Measurements from ENCODE around the gene RRP1. TPM values are rescaled to one million over a fixed set of nuclear protein-coding genes. Genes with fewer than 3 reads are reported as not detected.

The RRP1 gene
- total RNA-seq, 4 donors from 2014 or later = 19.5 to 43.2 (median 25.5) TPM

- no peak overlapping the region for H3K4me3 ChIP-seq (ENCODE audit: low read depth, poor library complexity, severe bottlenecking)
- WGBS, 2 donors = 87 to 88% methylated on average over 25 to 28 of the region's 34 CpGs
- no peak for TF ChIP-seq CTCF (IDR thresholded peaks at IDR 0.05)
- TF ChIP-seq POLR2A (IDR thresholded peaks at IDR 0.05) = no peak
- DNase-seq (ENCODE audit: low spot score in 2 of 2) = no peak
- intact Hi-C loops (cut with DNase I; ENCODE audit: low total_unique reads) = loop anchor here (2.0 to 10.0 kb wide), 2 partner anchors 76 to 792 kb away; partner anchors contain the start of gene PKNOX1
Observed at GRCh38 chr21:43766734-43767497, 22.5 kb upstream of the RRP1 start.

- WGBS, 2 donors = 91 to 93% methylated on average over 15 of the region's 15 CpGs
- TF ChIP-seq CTCF (IDR thresholded peaks at IDR 0.05) (no peak), POLR2A (IDR thresholded peaks at IDR 0.05) (no peak)
- intact Hi-C loops (cut with DNase I; ENCODE audit: low total_unique reads) = loop anchor here (2.0 to 10.0 kb wide), 2 partner anchors 75 to 793 kb away; partner anchors contain the start of gene PKNOX1
- DNase-seq (ENCODE audit: low spot score in 2 of 2) = no peak
- H3K4me3 ChIP-seq (ENCODE audit: low read depth, poor library complexity, severe bottlenecking) = no peak overlapping the region
Observed at GRCh38 chr21:43767498-43767983, 21.8 kb upstream of the RRP1 start.

- 55 to 56% methylated on average over 34 of the region's 34 CpGs for WGBS, 2 donors
Observed at GRCh38 chr21:43767984-43768867, 21.2 kb upstream of the RRP1 start.

GRCh38 chr21:43768868-43769167 lies 20.6 kb upstream of the RRP1 start:
- H3K4me3 ChIP-seq (ENCODE audit: low read depth, poor library complexity, severe bottlenecking) = no peak overlapping the region
- WGBS, 2 donors = 72 to 81% methylated on average over 8 of the region's 8 CpGs
- DNase-seq (ENCODE audit: low spot score in 2 of 2) = no peak
- intact Hi-C loops (cut with DNase I; ENCODE audit: low total_unique reads) = loop anchor here (10.0 kb wide), 1 partner anchor 794 kb away; the partner anchor contains the start of gene PKNOX1
- no peak for TF ChIP-seq POLR2A (IDR thresholded peaks at IDR 0.05)
- no peak for TF ChIP-seq CTCF (IDR thresholded peaks at IDR 0.05)

More at GRCh38 chr21:43767984-43768867, 21.2 kb upstream of the RRP1 start:
- DNase-seq (ENCODE audit: low spot score in 2 of 2) = peak; percentile 59 to 91
- intact Hi-C loops (cut with DNase I; ENCODE audit: low total_unique reads) = loop anchor here (2.0 to 10.0 kb wide), 2 partner anchors 75 to 793 kb away; partner anchors contain the start of gene PKNOX1
- TF ChIP-seq POLR2A (IDR thresholded peaks at IDR 0.05) (no peak), CTCF (IDR thresholded peaks at IDR 0.05) (no peak)
- H3K4me3 ChIP-seq (ENCODE audit: low read depth, poor library complexity, severe bottlenecking) = no peak overlapping the region

GRCh38 chr21:43769325-43769958 lies 19.9 kb upstream of the RRP1 start:
- no peak for TF ChIP-seq CTCF (IDR thresholded peaks at IDR 0.05)
- no peak for TF ChIP-seq POLR2A (IDR thresholded peaks at IDR 0.05)
- no peak for DNase-seq (ENCODE audit: low spot score in 2 of 2)
- intact Hi-C loops (cut with DNase I; ENCODE audit: low total_unique reads) = loop anchor here (10.0 kb wide), 1 partner anchor 795 kb away; the partner anchor contains the start of gene PKNOX1
- no peak overlapping the region for H3K4me3 ChIP-seq (ENCODE audit: low read depth, poor library complexity, severe bottlenecking)
- WGBS, 2 donors = 81 to 87% methylated on average over 11 of the region's 11 CpGs

Measured in lower leg skin (tissue), 4 donors.